HG02943 (cell line): Measurements from ENCODE around the gene HAPSTR1.
A peak's percentile ranks its signal among the peaks of the same experiment; 100 is the strongest.

ENCODE experiments used
- ATAC-seq: cut with Tn5 transposase; IDR thresholded peaks from one replicate; pipeline ENCODE4 v1.9.1; 2021; ENCODE audit warnings: mild to moderate bottlenecking, low read depth, moderate library complexity; ENCODE audit not compliant: unreplicated experiment

HAPSTR1 gene

GRCh38 chr16:9118170-9118569, 26.7 kb downstream of the HAPSTR1 start:
- ATAC-seq, result no peak

GRCh38 chr16:9119795-9120194, 28.4 kb downstream of the HAPSTR1 start:
- ATAC-seq, result no peak

- ATAC-seq, result no peak
Observed at GRCh38 chr16:9122342-9122741, 30.9 kb downstream of the HAPSTR1 start.

- ATAC-seq, result no peak
Observed at GRCh38 chr16:9122969-9123368, 31.5 kb downstream of the HAPSTR1 start.

- ATAC-seq, result no peak
Observed at GRCh38 chr16:9123401-9123800, 32.0 kb downstream of the HAPSTR1 start.

- ATAC-seq, result no peak
Observed at GRCh38 chr16:9123871-9124270, 32.4 kb downstream of the HAPSTR1 start.

GRCh38 chr16:9124444-9124843, 33.0 kb downstream of the HAPSTR1 start:
- ATAC-seq, result no peak

- no peak for ATAC-seq
Observed at GRCh38 chr16:9124908-9125584, 33.6 kb downstream of the HAPSTR1 start.

GRCh38 chr16:9125658-9126505, 34.4 kb downstream of the HAPSTR1 start:
- no peak for ATAC-seq

GRCh38 chr16:9126609-9127008, 35.2 kb downstream of the HAPSTR1 start:
- no peak for ATAC-seq

- ATAC-seq, result no peak
Observed at GRCh38 chr16:9128346-9129342, 37.2 kb downstream of the HAPSTR1 start.

- no peak for ATAC-seq
Observed at GRCh38 chr16:9134306-9134705, 42.9 kb downstream of the HAPSTR1 start.

- no peak for ATAC-seq
Observed at GRCh38 chr16:9134739-9135138, 43.3 kb downstream of the HAPSTR1 start.

GRCh38 chr16:9135797-9136196, 44.4 kb downstream of the HAPSTR1 start:
- ATAC-seq, result peak; percentile 67

- ATAC-seq, result no peak
Observed at GRCh38 chr16:9136596-9136995, 45.2 kb downstream of the HAPSTR1 start.

- no peak for ATAC-seq
Observed at GRCh38 chr16:9138021-9138680, 46.7 kb downstream of the HAPSTR1 start.

GRCh38 chr16:9138731-9139501, 47.5 kb downstream of the HAPSTR1 start:
- ATAC-seq, result no peak

GRCh38 chr16:9139965-9140364, 48.5 kb downstream of the HAPSTR1 start:
- ATAC-seq, result no peak
